Mucosa of gallbladder (tissue), 1 donor: ENCODE results near the gene ZNF462. TPM values are rescaled to one million over a fixed set of nuclear protein-coding genes. Genes with fewer than 3 reads are reported as not detected.

Experiments used
- DNase-seq: peaks from one replicate; pipeline ENCODE4 v3.0.0-alpha.2; 2020; ENCODE audit warnings: low spot score
- total RNA-seq: library from RNA; stranded (reverse); gene quantifications from one replicate; pipeline ENCODE4 v1.2.1, GENCODE V29; 2021
- donor health status: DM: no; HTN: no; CAD: no.

Gene ZNF462
- total RNA-seq, 1 donor from 2014 or later: 37.1 TPM

DNA sequence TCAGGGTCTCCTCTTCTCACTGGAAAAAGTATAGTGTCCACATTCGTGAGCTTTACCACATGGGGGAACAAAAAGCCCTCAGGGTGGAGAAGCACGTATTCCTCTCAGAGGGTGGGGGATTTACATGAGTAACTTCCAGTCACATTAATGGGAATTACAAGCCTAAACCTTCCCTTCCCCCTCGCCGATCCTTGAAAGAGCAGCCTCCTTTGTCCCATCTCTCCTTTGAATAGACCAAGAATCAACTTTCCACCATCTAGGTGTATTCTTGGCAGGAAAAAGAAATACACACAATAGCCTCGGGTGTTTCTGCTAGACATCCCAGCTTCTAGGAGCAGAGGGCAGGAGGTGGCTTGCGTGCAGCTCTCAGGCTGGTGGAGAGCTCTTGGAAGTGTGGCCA lies 144.4 kb downstream of the ZNF462 start:
- DNase-seq: no peak

- no peak for DNase-seq
Measured at GRCh38 chr9:107008011-107008410, 145.0 kb downstream of the ZNF462 start.

DNA sequence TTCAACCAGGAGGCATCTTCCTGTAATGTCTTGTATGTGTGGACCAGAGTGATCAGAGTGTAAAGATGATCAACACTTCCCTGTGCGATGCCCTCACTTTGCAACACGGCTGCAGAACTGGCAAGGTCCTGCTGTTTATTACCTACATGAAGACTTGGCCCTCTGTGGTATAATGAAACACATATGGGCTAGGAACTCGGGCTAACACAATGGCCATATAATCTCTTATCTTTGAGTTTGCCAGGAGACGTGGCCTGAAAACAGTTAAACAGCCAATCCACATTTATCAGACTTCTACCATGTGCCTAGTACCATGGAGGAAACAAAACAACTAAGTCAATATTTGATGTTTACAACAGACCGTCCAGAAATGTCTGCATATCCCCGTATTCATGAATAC lies 145.5 kb downstream of the ZNF462 start:
- no peak for DNase-seq

GRCh38 chr9:107016383-107016782 lies 153.4 kb downstream of the ZNF462 start:
- DNase-seq: peak; percentile 13

DNA sequence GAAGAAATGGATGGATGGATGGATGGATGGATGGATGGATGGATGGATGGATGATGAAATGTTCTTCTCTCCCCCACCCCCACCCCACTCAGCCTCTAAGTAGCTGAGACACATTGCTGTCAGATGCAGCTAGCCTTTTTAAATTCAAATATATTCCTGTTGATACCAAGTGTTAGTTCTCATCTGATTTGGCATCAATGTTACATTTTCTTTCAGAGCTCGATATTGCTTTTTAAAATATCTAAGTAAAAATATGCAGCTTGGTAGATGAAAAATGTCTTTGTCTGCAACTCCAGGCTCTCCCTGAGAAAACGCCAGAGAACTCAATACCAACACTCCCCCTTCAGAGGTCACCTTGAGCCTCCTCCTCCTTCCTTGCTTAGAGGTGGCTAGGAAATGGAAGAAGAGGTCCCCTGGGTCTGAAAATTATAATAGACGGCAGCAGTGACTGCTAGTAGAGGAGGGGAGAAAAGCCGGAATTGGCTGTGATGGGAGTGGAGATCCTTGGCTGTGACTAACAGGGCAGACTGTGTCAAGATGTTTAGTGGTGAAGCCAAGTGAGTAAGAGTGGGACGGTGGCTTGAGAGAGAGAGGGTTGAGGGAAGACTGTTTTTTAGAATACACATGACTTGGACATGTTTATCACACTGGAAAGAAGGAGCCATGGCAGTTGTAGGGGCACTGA lies 156.0 kb downstream of the ZNF462 start:
- no peak for DNase-seq

DNA sequence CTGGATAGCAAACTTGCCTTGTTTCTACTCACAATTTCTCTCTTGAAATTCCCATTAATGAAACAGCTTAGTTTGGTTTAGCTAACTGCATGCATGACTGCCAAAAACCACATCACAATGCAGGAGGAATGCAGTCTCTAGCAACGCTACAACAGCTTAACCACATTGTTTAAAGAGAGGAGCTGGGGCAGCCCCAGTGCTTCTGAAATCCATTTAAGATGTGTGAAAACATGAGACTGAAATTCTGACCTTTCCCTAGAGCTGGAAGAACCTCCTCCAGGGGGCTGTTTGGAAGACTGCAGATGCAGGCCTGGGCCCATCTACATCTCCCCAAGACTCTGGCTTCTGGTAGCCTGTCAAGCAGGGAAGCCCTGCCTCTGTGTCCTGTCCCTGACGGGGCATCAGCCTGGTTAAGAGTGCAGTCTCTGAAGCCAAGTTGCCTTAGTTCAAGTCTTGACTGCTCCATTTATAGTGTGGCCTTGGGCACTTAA lies 157.1 kb downstream of the ZNF462 start:
- peak; percentile 50 for DNase-seq

DNA sequence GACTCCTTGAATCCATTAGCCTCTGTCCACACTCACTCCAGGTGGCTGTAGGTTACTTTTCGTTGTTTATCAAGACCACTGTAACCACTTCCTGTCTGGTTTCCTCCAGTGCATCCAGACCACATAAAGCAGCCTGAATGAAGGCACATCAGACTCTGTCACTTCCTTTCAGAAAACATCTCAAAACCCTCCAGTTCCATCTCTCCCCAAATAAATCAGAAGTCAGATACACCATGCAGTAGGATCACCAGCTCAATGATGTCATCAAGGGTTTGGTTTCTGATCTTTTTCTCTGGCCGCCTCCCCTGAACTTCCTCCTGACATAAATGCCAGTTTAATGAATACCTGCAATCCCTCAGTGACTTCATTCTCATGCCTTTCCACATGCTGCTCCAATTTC lies 161.2 kb downstream of the ZNF462 start:
- DNase-seq: no peak

- no peak for DNase-seq
Measured at GRCh38 chr9:107025260-107026035, 162.5 kb downstream of the ZNF462 start.

- no peak for DNase-seq
Measured at GRCh38 chr9:107029146-107029545, 166.2 kb downstream of the ZNF462 start.

GRCh38 chr9:107033966-107034365 lies 171.0 kb downstream of the ZNF462 start:
- DNase-seq: no peak

DNA sequence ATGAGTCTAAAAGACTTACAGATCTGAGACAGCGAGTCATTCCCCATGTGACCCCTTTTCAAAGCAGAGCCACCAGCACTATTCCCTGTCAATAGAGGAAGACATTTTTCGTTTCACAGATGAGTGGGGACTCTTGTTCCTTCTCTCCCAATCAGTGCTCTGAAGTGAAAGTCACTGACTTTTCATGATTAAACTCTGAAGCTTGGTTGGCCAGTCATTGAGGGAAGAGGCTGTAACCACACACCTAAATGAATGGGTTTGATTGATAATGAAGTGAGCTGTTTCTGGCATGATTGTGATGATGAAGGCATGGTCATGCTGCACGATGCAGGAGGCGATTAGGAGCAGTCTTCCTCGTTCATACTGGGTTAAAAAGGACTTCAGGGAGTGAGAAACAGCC lies 171.9 kb downstream of the ZNF462 start:
- no peak for DNase-seq

DNA sequence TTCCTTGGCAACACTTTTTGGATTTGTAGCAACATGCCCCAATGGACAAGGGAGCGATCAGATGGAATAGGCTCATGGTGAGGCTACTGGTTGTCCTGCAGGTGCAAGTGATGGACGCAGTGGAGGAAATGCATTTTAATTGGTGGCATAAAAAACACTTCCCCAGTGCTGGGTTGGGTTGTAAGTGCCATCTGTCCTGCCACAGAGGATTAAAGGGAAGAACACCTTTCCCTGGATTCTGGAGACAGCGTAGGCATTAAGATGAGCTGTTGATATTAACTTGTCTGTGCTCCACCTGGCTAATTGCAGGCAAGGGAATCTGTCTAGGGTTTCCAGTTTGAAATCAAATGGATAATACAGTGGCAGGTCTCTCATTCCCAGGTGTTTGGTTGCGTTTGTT lies 173.4 kb downstream of the ZNF462 start:
- DNase-seq: no peak

GRCh38 chr9:107039542-107039941 lies 176.6 kb downstream of the ZNF462 start:
- DNase-seq: no peak

DNA sequence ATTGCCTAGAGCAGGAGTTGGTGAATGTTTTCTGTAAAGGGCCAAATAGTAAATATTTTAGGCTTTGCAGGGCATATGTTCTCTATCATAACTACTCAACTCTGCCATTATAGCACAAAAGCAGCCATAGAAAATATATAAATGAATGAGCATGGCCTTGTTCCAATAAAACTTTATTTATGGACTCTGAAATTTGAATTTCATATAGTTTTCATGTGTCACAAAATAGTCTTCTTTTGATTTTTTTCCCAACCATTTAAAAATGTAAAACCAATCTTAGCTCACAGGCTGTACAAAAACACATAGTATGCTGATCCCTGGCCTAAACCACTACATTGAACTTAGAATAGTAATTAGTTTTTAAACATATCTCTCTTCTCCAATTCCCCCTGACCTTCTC lies 179.6 kb downstream of the ZNF462 start:
- no peak for DNase-seq

DNA sequence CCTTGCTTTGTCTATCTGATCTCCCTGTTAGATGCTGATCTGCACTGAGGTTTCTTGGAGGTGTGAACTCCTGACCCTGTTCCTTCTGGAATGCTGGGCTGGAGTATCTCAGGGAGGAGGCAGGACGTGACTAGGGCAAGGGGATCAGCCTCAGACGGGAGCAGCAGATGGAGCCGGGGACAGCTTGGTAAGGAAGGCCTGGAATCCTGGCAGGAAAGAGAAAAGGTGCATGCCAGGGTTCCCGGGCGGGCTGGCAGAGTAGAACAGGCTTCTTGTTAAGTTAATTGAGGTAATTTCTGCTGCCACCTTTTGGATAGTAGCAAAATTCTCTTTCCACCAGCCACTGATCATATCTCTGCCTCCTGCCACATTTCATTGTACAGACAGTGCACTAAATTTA lies 180.9 kb downstream of the ZNF462 start:
- no peak for DNase-seq

GRCh38 chr9:107044872-107045271 lies 181.9 kb downstream of the ZNF462 start:
- no peak for DNase-seq

DNA sequence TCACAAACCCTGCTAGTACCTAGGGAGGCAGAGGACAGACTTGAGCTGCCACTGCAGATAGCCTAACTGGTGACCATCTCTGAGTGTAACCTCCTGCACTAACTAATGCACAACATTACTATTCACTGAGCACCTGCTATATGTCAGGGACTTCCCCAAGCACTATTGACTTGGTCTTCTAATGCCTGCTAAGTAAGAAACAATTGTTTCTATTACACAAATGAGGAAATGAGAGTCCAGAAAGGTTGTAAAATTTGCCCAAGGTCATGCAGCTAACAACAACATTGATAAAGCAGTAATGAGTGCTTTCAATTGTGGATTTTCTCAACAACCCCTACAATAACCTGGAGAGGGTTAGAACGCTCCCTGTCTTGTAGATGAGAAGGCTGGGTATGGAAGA lies 183.7 kb downstream of the ZNF462 start:
- no peak for DNase-seq

GRCh38 chr9:107049046-107049802 lies 186.3 kb downstream of the ZNF462 start:
- DNase-seq: no peak

- no peak for DNase-seq
Measured at GRCh38 chr9:107049803-107050184, 186.8 kb downstream of the ZNF462 start.

GRCh38 chr9:107051392-107051791 lies 188.4 kb downstream of the ZNF462 start:
- DNase-seq: no peak

DNA sequence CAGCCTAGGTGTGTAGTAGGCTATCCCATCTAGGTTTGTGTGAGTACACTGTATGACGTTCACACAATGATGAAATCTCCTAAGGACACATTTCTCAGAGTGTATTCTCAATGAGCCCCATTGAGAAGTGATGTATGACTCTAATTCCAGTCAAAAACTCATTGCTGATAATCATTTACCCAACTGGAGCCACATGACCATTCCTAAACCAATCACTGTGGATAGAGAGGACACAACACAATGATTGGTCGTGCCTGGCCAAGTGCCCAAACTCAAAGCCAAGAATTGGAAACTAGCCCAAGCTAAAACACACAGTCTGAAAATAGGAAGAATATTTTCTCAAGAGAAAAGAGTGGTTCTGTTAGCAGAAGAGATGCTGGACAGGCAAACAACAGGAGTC lies 191.2 kb downstream of the ZNF462 start:
- no peak for DNase-seq

- no peak for DNase-seq
Measured at GRCh38 chr9:107059220-107059619, 196.3 kb downstream of the ZNF462 start.

GRCh38 chr9:107060062-107060461 lies 197.1 kb downstream of the ZNF462 start:
- DNase-seq: no peak
